ENCODE measurements around the gene GNB1L.

The GNB1L gene

GRCh38 chr22:19846620-19847344, 7.9 kb downstream of the GNB1L start:
- no peak for DNase-seq (ENCODE audit: extremely low read depth, insufficient read length)
- Histone ChIP-seq H3K27me3 (replicated peaks; ENCODE audit: control insufficient read depth, insufficient read depth, low read length) (no peaks in the 10 kb centered on the region), H3K36me3 (ENCODE audit: control insufficient read depth, insufficient read depth, low read length) (peaks cover 11% of the 10 kb centered on the region), H3K4me3 (replicated peaks; ENCODE audit: low read depth, low read length) (no peak overlapping the region)
- TF ChIP-seq CTCF (IDR thresholded peaks at IDR 0.05; ENCODE audit: insufficient read depth, low read length, poor library complexity, severe bottlenecking): no peak

- Histone ChIP-seq H3K27me3 (replicated peaks; ENCODE audit: control insufficient read depth, insufficient read depth, low read length) (no peaks in the 10 kb centered on the region), H3K36me3 (ENCODE audit: control insufficient read depth, insufficient read depth, low read length) (peaks cover 2% of the 10 kb centered on the region; the same call in 1 of the 2 replicates), H3K4me3 (replicated peaks; ENCODE audit: low read depth, low read length) (no peak overlapping the region)
- DNase-seq (ENCODE audit: extremely low read depth, insufficient read length): no peak
- TF ChIP-seq CTCF (IDR thresholded peaks at IDR 0.05; ENCODE audit: insufficient read depth, low read length, poor library complexity, severe bottlenecking): no peak
Measured at GRCh38 chr22:19845054-19845722, 9.5 kb downstream of the GNB1L start.

- Histone ChIP-seq H3K27me3 (replicated peaks; ENCODE audit: control insufficient read depth, insufficient read depth, low read length) (no peaks in the 10 kb centered on the region), H3K36me3 (ENCODE audit: control insufficient read depth, insufficient read depth, low read length) (no peaks in the 10 kb centered on the region; the same call in 1 of the 2 replicates), H3K4me3 (replicated peaks; ENCODE audit: low read depth, low read length) (no peak overlapping the region)
- no peak for TF ChIP-seq CTCF (IDR thresholded peaks at IDR 0.05; ENCODE audit: insufficient read depth, low read length, poor library complexity, severe bottlenecking)
- no peak for DNase-seq (ENCODE audit: extremely low read depth, insufficient read length)
Measured at GRCh38 chr22:19844377-19845053, 10.2 kb downstream of the GNB1L start.

- Histone ChIP-seq H3K27me3 (replicated peaks; ENCODE audit: control insufficient read depth, insufficient read depth, low read length) (no peaks in the 10 kb centered on the region), H3K4me3 (replicated peaks; ENCODE audit: low read depth, low read length) (no peak overlapping the region), H3K36me3 (ENCODE audit: control insufficient read depth, insufficient read depth, low read length) (no peaks in the 10 kb centered on the region; the same call in 1 of the 2 replicates)
- TF ChIP-seq CTCF (IDR thresholded peaks at IDR 0.05; ENCODE audit: insufficient read depth, low read length, poor library complexity, severe bottlenecking): no peak
- no peak for DNase-seq (ENCODE audit: extremely low read depth, insufficient read length)
Measured at GRCh38 chr22:19843857-19844376, 10.8 kb downstream of the GNB1L start.

- no peak for DNase-seq (ENCODE audit: extremely low read depth, insufficient read length)
- no peak overlapping the region for H3K4me3 ChIP-seq (replicated peaks; ENCODE audit: low read depth, low read length)
- no peaks in the 10 kb centered on the region for H3K27me3 ChIP-seq (replicated peaks; ENCODE audit: control insufficient read depth, insufficient read depth, low read length)
- H3K36me3 ChIP-seq (ENCODE audit: control insufficient read depth, insufficient read depth, low read length): no peaks in the 10 kb centered on the region; the same call in 1 of the 2 replicates
- TF ChIP-seq CTCF (IDR thresholded peaks at IDR 0.05; ENCODE audit: insufficient read depth, low read length, poor library complexity, severe bottlenecking): no peak
Measured at GRCh38 chr22:19843107-19843856, 11.4 kb downstream of the GNB1L start.
